DND-41 (cell line): Measurements from ENCODE around the gene CDH23.

Experiments
- ATAC-seq: fragments of 200-7000 bp; cut with Tn5 transposase; 3 replicates; pipeline ENCODE4 v1.9.1; 2021; ENCODE audit warnings: low read depth; ENCODE audit not compliant: insufficient read depth
- DNase-seq: peaks from one replicate; pipeline ENCODE4 v3.0.0-alpha.2; 2020
- H2AFZ ChIP-seq: 2 replicates; pipeline ENCODE4 v1.6.0; 2012; ENCODE audit warnings: low read depth, low read length
- H3K27ac ChIP-seq: 2 replicates; pipeline ENCODE4 v1.5.1; 2012; ENCODE audit warnings: low read length, inconsistent platforms
- H3K27me3 ChIP-seq: fragments of 200-600 bp; sonication (generic); 2 replicates; pipeline ENCODE4 v1.6.0; 2012; ENCODE audit warnings: low read length, mild to moderate bottlenecking, inconsistent platforms; ENCODE audit not compliant: insufficient read depth, poor library complexity
- H3K36me3 ChIP-seq: 2 replicates; pipeline ENCODE4 v1.5.1; 2012; ENCODE audit warnings: low read length, inconsistent platforms; ENCODE audit not compliant: insufficient read depth
- H3K4me1 ChIP-seq: 2 replicates; pipeline ENCODE4 v1.5.1; 2012; ENCODE audit warnings: mild to moderate bottlenecking, low read length; ENCODE audit not compliant: insufficient read depth
- H3K4me2 ChIP-seq: 2 replicates; pipeline ENCODE4 v1.6.0; 2012; ENCODE audit warnings: mild to moderate bottlenecking, moderate library complexity, low read length, inconsistent platforms; ENCODE audit not compliant: insufficient read depth
- H3K4me3 ChIP-seq, 2 experiments: fragments of 200-600 bp in 1 of 2; shearing (Covaris generic) in 1 of 2; 2 replicates each; pipeline ENCODE4 v1.5.1; 2012 to 2016; ENCODE audit warnings: inconsistent platforms in 2 of 2, low read length in 2 of 2, mild to moderate bottlenecking in 2 of 2, low read depth in 1 of 2, moderate library complexity in 1 of 2
- H3K79me2 ChIP-seq: 2 replicates; pipeline ENCODE4 v1.6.0; 2012; ENCODE audit warnings: low read length, inconsistent platforms; ENCODE audit not compliant: insufficient read depth
- H3K9ac ChIP-seq: 2 replicates; pipeline ENCODE4 v1.6.0; 2012; ENCODE audit warnings: low read depth, mild to moderate bottlenecking, inconsistent platforms, low read length, moderate library complexity
- H3K9me3 ChIP-seq: 2 replicates; pipeline ENCODE4 v1.5.1; 2012; ENCODE audit warnings: low read length, moderate library complexity, mild to moderate bottlenecking, inconsistent platforms; ENCODE audit not compliant: insufficient read depth, severe bottlenecking
- H4K20me1 ChIP-seq: 2 replicates; pipeline ENCODE4 v1.6.0; 2012; ENCODE audit warnings: low read length; ENCODE audit not compliant: insufficient read depth
- CTCF ChIP-seq: IDR thresholded peaks from 2 replicates; pipeline ENCODE4 v1.5.1; 2012; ENCODE audit warnings: borderline replicate concordance, low read length, moderate library complexity, mild to moderate bottlenecking; ENCODE audit not compliant: poor library complexity, severe bottlenecking; ENCODE audit errors: extremely low read depth
- EZH2 ChIP-seq: IDR thresholded peaks from 3 replicates; pipeline ENCODE4 v1.6.1; 2012; ENCODE audit warnings: borderline replicate concordance, low read depth, mild to moderate bottlenecking, moderate library complexity, low read length, inconsistent platforms; ENCODE audit not compliant: severe bottlenecking

CDH23 gene

GRCh38 chr10:71864911-71865361 lies 468.2 kb downstream of the CDH23 start:
- H3K27ac ChIP-seq = peak overlapping the region; percentile 80
- H3K4me3 ChIP-seq = no peak overlapping the region
- H2AFZ ChIP-seq = no peak overlapping the region
- no peaks in the 10 kb centered on the region for H3K9me3 ChIP-seq
- peaks cover 53% of the 10 kb centered on the region for H3K4me1 ChIP-seq
- H3K4me2 ChIP-seq = no peak overlapping the region
- no peak for ATAC-seq
- DNase-seq = peak; percentile 38
- TF ChIP-seq EZH2 = no peak
- no peak for TF ChIP-seq CTCF
- no peaks in the 10 kb centered on the region for H3K36me3 ChIP-seq
- 0 out of 2 replicates have a peak overlapping the region, but pooled peaks have one; percentile 3 for H3K9ac ChIP-seq
- H4K20me1 ChIP-seq = no peaks in the 10 kb centered on the region
- H3K79me2 ChIP-seq = no peaks in the 10 kb centered on the region
- H3K27me3 ChIP-seq = no peaks in the 10 kb centered on the region
